Retina (tissue), 1 donor: ENCODE data around the gene STAG1.
"Not testable (repeated sequence)": the region's sequence is repeated elsewhere in the genome, so short reads cannot be mapped to it uniquely, and the experiment has no call there.

ENCODE experiments used
- DNase-seq: peaks from one replicate; pipeline ENCODE4 v3.0.0-alpha.2; 2016

Gene STAG1

GRCh38 chr3:136490646-136491405, 261.4 kb downstream of the STAG1 start:
- no peak for DNase-seq

- no peak for DNase-seq
Observed at GRCh38 chr3:136485777-136486176, 266.4 kb downstream of the STAG1 start.

DNA sequence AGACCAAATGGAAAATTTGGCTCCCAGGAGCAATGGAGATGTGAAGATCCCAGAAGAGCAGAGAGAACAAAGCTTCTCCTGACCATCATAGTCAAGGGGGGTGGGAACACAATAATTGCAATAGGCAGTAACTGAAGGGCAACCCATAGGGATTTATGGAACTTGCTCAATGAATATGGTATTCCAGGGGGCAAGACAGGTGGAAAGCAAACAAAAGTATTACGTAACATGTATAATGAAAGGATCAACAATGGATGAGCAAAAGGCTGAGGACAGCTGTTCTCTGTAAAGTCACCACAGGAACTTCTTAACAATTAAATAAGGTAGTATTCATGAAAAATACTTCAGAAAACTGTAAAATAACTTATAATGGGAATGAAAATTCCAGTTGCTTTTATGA, 275.9 kb downstream of the STAG1 start:
- no peak for DNase-seq

GRCh38 chr3:136474876-136475275, 277.3 kb downstream of the STAG1 start:
- not testable (repeated sequence) for DNase-seq

GRCh38 chr3:136473716-136474326, 278.4 kb downstream of the STAG1 start:
- no peak for DNase-seq

DNA sequence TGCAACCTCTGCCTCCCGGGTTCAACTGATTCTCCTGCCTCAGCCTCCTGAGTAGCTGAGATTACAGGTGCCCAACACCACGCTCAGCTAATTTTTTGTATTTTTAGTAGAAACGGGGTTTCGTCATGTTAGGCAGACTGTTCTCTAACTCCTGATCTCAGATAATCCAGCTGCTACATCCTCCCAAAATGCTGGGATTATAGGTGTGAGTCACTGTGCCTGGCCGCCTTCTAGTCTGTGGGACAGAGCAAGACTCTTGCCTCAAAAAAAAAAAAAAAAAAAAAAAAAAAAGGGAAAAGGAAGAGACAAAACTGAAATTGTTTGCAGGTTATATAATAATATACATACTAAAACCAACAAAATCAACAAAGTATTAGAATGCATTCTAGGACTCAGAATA, 286.9 kb downstream of the STAG1 start:
- DNase-seq: no peak

- DNase-seq: no peak
Observed at GRCh38 chr3:136464502-136464901, 287.7 kb downstream of the STAG1 start.

- DNase-seq: no peak
Observed at GRCh38 chr3:136463170-136463569, 289.0 kb downstream of the STAG1 start.

- no peak for DNase-seq
Observed at GRCh38 chr3:136457793-136458192, 294.4 kb downstream of the STAG1 start.

DNA sequence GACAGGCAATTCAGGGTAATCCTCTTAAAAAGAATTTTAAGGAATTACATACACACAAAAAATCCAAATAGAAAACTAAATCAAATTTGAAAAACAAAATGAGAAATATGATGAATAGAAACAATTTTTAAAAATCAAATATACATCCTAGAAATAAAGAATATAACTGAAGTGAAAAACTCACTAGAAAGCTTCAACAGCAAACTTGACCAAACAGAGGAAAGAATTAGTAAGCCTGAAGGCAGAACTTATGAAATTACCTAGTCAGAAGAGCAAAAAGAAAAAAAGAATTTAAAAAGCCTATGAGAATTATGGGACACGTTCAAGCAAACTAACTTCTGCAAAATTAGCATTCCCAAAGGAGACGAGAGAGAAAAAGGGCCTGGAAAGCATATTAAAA, 296.0 kb downstream of the STAG1 start:
- no peak for DNase-seq

- no peak for DNase-seq
Observed at GRCh38 chr3:136444581-136444980, 307.6 kb downstream of the STAG1 start.

DNA sequence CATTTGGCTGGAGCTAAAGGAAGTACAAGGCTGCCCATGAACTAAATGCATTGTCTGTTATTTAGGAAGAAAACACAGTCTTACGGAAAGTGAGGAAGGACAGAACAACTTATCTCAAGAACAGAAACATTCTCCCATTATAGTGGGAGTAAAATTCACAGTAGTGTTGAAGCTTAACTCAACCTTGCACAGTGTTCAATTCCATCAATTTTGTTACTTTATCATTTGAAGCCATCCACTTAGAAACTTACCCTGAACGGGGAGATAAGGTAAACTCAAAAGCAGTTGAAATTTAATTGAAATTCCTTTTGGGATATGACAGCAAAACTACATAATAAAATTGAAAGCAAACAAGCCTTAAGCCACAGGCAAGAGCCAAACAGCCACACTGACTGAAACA, 315.1 kb downstream of the STAG1 start:
- no peak for DNase-seq

DNA sequence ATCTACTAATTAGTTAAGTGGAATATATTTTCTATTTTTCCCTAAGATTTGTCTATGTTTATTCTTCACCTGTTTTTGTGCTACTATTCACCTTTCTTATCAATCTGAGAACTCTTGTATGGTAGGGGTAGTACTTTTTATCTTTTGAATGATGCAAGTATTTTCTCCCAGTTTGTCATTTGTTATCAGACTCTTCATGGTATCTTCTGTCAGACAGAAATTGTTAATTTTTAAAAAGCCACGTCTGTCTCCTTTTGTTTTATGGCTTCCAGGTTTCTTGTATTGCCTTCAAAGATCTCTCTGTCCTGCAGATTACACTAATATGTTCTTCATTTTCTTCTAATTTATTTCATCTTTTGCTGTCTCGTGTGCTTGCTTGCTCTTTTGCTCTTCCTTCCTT, 317.7 kb downstream of the STAG1 start:
- DNase-seq: no peak

GRCh38 chr3:136432685-136433084, 319.5 kb downstream of the STAG1 start:
- DNase-seq: no peak

DNA sequence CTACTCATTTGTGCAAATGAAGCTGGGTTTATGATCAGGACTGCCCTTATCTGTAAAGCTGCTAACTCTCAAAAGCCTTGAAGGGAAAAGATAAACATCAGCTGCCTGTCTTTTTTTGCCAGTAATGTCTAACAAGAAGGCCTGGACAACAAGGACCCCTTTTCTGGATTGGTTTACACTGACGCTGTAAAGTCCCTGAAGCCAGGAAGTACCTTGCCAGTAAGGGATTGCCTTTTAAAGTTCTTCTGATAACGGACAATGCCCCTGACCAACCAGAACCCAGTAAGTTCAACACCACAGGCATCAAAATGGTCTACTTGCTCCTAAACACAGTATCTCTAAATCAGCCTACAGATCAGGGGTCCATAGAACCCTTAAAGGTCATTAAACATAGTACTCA, 324.0 kb downstream of the STAG1 start:
- DNase-seq: no peak

DNA sequence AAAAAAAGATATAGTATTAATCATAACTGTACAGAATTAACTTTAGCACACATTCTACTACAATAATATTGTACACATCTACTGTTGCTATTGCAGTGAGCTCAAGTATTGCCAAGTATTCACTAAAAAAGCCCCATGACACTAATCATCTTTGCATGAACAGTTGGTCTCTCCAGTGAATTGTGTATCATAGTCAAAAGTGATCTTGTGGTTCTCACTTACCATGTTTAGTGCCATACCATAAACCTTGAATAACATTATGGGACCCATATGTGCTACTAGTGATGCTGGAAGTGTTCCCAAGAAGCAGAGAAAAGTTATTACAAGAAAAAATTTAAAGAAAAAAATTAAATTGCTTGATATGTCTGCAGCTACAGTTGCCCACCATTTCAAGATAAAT, 324.9 kb downstream of the STAG1 start:
- no peak for DNase-seq

GRCh38 chr3:136414476-136414875, 337.7 kb downstream of the STAG1 start:
- no peak for DNase-seq

GRCh38 chr3:136412307-136412706, 339.9 kb downstream of the STAG1 start:
- DNase-seq: no peak

DNA sequence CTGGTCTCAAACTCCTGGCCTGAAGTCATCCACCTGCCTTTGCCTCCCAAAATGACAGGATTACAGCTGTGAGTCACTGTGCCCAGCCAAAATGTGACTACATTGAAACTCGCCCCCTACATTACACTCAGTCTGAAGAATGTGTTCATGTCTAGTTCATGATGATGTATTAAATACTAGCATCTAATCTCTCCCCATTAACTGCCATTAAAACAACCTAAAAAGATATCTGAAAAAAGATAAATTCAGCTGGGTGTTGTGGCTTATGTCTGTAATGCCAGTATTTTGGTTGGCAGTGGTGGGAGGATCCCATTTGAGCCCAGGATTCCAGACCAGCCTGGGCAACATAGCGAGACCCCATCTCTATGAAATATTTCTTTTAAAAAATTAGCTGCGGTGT, 342.6 kb downstream of the STAG1 start:
- DNase-seq: no peak

DNA sequence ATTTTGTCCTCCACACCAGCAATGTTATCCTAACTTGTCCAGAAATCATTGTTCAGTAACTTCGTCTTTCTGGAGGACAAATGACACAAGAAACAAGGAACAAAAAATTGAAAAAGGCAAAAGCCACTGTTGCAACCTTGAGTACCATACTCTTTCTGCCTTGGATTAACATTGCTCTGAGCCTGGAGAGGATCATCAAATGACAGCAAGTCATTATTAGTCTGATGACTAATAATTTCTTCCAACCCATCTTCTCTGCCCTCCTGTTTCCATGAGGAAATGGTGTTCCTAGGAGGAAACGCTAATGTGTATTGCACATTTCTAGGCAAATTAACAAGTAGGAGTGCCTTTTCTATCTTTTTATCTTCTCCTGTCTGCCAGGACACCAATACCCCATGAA, 348.1 kb downstream of the STAG1 start:
- no peak for DNase-seq

- no peak for DNase-seq
Observed at GRCh38 chr3:136396916-136397315, 355.3 kb downstream of the STAG1 start.

DNA sequence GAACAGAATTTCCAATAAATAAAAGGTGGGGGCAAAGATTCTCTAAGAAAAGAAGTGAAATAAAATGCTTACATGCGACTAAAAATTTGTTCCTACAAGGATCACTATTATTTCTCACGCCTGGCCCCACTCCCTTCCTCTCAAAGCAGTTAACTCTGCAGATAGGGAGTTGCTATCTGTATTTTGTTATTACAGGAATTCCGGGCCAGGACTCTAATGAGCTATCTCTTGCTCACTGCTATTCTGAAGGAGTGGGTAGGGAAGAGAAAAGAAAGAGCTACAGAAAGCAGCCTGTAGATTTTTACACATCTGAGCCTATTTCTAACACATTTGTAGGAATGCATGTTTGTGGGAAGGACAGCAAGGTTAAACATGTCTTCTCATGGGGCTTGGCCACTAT, 361.6 kb downstream of the STAG1 start:
- DNase-seq: no peak

DNA sequence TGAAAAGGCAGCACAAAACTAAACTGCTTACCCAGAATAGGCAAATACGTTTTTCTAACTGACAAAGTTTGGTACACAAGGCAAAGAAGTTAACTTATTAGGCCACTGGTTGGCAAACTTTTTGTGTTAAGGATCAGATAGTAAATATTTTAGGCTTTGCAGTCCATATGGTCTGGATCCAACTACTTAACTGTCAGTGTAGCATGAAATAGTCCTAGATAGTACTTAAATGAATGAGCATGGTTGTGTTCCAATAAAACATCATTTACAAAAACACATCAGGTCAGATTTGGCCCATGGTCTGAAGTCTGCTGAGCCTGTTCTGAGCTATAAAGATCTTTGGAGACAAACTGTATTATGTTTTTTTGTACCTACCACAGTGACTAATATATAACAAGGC, 365.1 kb downstream of the STAG1 start:
- no peak for DNase-seq

GRCh38 chr3:136385457-136385856, 366.7 kb downstream of the STAG1 start:
- DNase-seq: no peak

- DNase-seq: no peak
Observed at GRCh38 chr3:136381051-136381450, 371.1 kb downstream of the STAG1 start.
